ENCODE results near the gene LLGL2.

Gene LLGL2

DNA sequence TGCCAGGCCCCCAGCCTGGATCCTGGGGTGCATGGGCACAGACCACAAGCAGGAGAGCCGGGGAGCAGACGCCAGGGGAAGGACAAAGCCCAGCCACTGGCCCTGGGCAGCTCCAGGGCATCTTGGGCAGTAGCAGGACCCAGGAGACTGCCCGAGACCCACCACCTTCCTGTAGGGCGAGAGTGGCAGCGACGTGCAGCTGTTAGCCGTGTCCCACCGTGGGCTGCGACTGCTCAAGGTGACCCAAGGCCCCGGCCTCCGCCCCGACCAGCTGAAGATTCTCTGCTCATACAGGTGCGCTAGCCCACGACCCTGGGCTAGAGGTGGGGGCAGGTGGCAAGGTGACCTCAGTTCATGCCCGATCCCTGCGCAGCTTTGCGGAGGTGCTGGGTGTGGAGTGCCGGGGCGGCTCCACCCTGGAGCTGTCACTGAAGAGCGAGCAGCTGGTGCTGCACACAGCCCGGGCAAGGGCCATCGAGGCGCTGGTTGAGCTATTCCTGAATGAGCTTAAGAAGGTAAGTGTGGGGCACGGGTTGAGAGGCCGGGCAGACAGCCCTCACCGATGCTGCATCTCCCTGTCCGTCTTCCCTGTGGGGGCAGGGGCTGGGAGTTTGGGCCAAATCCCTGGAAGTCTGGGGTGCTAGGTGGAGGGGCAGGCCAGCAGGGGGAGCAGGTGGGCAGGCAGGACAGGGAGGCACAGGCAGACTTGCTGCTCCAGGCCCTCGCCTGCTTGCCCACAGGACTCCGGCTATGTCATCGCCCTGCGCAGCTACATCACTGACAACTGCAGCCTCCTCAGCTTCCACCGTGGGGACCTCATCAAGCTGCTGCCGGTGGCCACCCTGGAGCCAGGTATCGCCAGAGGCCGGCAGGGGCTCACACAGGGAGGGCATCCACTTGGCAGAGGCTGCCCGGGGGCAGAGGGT, 94.3 kb downstream of the LLGL2 start:
- DNase-seq = peak; percentile 69

DNA sequence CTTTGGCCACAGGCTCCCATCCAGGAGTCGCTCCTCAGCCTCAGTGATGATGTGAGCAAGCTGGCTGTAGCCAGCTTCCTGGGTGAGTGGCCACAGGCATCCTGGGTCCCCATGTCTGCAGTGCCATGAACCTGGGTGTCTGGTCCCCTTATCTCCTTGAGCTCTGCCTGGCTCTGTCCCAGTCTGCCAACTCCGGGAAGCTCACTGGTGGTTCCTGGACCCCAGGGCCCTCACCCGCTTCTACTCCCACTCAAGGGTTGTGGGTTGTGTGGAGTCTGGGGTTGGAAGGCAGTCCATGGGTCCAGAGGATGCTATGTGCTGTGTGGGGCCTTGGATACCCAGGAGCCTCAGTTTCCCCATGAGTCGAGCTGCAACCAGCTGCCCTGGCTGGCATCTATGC, 96.0 kb downstream of the LLGL2 start:
- no peak for DNase-seq

- DNase-seq = no peak
Observed at GRCh38 chr17:75622076-75622475, 96.6 kb downstream of the LLGL2 start.

- no peak for DNase-seq
Observed at GRCh38 chr17:75622771-75623273, 97.3 kb downstream of the LLGL2 start.

- DNase-seq = no peak
Observed at GRCh38 chr17:75623386-75623785, 97.9 kb downstream of the LLGL2 start.

DNA sequence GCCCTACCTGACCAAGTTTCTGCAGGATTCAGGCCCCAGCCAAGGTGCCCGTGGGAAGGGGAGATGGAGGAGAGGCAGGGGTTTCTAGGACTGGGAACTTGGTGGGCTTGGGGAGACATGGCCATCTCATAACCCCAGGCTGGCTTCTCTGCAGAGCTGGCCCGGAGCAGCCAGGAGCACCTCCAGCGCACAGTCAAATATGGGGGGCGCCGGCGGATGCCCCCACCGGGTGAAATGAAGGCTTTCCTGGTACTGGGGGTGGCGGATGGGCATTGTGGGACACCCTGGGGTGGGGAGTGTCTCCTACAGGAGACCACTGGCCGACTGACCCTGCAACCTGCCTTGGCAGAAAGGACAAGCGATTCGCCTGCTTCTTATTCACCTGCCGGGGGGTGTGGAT, 98.5 kb downstream of the LLGL2 start:
- DNase-seq = no peak
